Measurements from ENCODE around the gene BRD3OS.

GRCh38 chr9:134026981-134027380, 1.7 kb downstream of the BRD3OS start:
- TF ChIP-seq CTCF (IDR thresholded peaks at IDR 0.05; ENCODE audit: borderline replicate concordance, extremely low read depth, low read length, poor library complexity, severe bottlenecking) (no peak), EZH2 (IDR thresholded peaks at IDR 0.05; ENCODE audit: borderline replicate concordance, low read depth, low read length, severe bottlenecking) (no peak)
